Stimulated activated naive CD4-positive, alpha-beta T cell treated with Interleukin-2 at 50 U/mL for 16 hours (primary cell): ENCODE measurements around the gene ENOX1.

Source experiments
- DNase-seq: peaks from one replicate; lab custom pipeline; 2025; lab: John Stamatoyannopoulos, UW

The ENOX1 gene

DNA sequence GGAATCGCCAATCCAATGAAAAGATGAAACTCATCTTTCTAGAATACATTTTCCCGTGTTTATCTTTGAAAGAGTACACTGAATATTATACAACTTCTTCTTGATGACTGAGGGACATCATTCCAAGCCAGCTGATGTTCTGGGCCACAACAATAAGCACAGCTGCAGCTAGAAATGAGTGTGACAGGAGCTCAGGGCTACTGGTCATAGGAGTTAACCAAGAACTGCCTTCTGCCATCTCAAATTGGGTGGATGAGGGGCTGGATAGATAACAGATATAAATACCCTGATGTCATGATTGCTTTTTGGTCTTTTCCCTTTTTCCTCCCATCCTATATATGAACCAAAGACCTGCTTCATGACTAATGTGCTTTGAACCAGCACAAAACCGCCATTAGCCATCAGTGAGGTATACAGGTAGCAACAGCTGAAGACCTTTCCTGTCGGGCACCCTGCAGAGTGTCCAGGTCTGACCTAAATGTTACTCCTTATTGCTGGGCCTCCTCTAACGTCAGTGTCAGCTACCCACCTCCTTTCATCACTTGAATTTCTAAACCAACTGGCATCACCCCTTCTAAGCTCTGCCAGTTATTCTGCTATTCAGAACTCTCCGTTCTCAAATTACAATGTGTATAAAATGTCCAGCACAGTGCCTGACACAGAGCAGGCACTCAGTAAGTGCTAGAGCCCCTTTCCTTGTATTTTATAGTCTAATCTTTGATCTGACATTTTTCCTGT is 178.2 kb downstream of the ENOX1 start:
- DNase-seq, result no peak

DNA sequence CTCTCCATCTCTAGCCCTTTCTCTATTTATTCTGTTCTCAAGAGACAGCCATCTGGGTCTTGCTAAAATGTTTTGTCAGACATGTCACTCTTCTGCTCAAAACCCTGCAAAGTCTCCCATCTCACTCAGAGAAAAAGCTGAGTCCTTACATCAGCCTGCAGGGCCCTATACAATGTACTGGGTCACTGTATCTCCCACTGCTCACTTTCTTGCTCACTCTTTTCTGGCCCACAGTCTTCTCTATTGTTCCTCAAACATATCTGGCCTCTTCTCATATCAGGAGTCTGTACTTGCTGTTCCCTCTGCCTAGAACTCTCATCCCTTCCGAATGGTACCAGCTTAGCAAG is 189.2 kb downstream of the ENOX1 start:
- no peak for DNase-seq

GRCh38 chr13:43596924-43597598 is 189.7 kb downstream of the ENOX1 start:
- DNase-seq, result no peak

DNA sequence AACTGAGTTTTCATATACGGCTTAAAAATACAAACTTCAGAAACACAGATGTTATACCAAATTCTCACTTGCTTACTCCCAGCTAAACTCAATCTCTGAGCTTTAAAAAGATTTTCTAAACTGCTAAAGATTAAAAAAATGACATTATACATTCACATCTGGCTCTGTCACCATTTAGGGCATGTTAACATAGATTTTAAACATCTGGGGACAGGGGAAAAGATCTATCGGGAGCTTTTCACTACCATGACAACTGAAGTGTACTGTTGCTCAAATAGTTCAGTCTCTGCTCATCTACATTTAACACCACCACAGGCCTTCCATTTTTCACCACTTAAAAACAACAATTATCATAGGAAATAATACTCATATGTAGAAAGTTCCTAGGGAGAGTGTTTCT is 190.8 kb downstream of the ENOX1 start:
- no peak for DNase-seq

GRCh38 chr13:43587376-43587775 is 199.4 kb downstream of the ENOX1 start:
- DNase-seq, result no peak

GRCh38 chr13:43584751-43585150 is 202.0 kb downstream of the ENOX1 start:
- DNase-seq, result no peak

GRCh38 chr13:43583321-43583720 is 203.5 kb downstream of the ENOX1 start:
- no peak for DNase-seq

DNA sequence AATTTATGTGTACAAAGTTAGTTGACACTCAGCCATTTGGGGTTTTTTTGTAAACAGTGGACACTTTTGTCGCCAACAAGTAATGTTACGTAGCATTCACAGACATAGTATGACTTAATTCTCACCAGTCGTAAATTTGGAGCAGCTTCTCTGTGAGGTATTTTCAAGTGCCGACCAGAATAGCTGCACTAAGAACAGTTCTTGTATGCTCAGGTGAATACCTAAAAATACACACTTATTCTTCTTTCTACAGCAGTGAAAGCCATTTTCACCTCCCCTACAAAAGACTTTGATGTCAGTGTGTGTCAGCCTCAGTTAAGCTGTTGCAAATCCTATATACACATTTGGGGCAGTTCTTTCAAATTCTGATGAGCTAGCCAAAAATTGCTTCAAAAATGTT is 206.5 kb downstream of the ENOX1 start:
- DNase-seq, result no peak

- no peak for DNase-seq
These were observed 207.5 kb downstream of the ENOX1 start for GRCh38 chr13:43579321-43579720.

DNA sequence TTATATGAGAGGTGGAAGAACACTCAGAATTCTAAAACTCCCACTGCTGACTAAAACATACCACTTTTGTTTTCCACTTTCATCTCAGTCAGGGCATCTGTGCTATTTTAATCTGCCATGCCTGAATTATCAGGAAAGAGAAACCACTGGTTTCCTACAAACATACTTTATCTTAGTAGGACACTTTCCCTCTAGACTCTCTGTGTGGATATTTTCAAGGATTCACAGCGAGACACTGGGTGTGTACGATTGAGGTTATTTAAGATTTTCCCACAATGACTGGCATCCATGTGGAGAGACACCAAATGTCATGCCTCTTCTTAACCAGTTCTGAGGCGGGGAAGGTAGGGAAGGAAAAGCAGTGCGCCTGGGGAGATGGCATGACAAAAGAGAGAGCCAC is 212.2 kb downstream of the ENOX1 start:
- DNase-seq, result no peak

DNA sequence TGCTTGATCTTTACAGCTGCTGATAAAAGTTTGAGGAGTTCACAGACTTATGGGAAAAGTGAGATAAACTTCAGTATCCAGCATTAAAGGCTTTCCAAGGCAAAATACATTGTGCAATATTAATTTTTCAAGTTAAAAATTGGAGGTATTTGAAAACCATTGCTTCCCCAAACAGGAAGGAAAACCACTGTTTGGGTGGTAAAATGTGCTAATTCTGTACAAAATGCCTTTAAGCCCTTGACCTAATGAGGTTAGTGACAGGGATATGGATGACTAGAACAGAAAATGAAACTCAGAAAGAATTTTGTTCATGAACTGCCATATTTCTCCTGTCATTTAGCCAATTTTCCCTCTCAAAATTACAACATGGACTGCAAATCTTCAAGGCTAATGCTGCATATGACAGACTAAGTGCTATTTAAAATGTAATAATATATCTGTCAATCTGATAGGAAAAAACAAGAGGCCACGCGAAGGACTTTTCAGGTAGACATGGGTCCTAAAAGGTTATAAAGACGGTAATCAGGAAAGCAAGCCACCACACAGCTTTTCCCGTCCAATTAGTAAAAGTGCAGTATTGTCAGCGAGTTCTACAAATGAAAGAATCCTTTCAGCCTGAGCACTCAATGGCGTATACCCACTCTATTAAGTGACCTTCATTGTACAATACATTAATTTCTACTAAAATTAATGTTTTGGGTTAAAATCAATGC is 212.8 kb downstream of the ENOX1 start:
- DNase-seq, result no peak

DNA sequence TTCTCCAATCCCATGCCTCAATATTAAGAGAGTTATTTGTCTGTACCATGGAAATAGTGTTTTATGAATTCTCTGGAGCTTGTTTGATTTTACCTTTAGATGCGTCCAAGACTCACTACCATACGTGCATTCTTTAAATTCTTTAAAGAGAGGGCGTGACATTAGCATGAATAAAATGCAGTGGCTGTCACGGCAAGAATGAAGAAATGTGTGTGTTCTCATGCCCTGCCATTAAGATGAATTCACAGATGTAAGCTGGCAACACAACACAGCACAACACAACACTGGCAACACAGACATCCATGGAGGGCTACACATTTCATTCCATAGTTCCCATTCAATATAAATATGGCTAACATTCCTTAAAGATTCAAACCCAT is 213.4 kb downstream of the ENOX1 start:
- DNase-seq, result no peak

- DNase-seq, result no peak
These were observed 214.0 kb downstream of the ENOX1 start for GRCh38 chr13:43572656-43573360.

GRCh38 chr13:43569658-43570057 is 217.1 kb downstream of the ENOX1 start:
- no peak for DNase-seq

DNA sequence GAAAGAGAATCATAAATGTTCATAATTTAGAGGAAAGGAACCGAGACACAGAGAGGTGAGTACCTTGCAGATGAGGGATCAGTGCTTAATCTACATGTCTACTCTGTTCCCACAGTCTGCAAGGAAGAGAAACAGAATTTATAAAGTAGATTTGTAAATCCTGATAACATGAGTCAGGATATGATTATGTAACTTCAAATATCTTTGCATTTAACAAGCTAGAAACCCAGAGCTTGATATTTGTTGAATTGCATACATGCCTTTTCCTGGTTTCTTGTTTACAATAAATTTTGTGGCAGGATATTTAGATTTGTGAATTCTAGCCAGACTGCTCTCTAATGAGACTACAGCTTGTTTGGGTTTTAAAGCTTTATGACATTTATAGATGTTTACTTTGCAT is 219.2 kb downstream of the ENOX1 start:
- DNase-seq, result no peak

DNA sequence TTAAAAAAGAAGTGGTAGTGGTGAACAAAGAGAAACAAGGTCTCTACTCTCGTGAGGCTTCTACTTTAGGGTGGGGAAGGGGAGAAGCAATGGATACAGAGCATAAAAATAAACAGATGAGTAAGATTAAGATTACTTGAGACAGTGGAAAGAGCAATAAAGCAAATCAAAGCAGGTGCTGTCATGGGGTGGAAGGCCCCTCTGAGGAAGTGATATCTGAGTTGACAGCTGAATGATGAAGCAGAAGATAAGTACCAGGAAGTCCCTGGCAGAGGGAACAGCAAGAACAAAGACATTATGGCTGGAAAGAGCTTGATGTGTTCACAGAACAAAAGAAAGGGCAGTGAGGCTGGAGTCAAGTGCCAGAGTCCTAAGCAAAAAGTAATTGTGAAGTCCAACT is 221.8 kb downstream of the ENOX1 start:
- no peak for DNase-seq

GRCh38 chr13:43561081-43561480 is 225.7 kb downstream of the ENOX1 start:
- DNase-seq, result no peak

DNA sequence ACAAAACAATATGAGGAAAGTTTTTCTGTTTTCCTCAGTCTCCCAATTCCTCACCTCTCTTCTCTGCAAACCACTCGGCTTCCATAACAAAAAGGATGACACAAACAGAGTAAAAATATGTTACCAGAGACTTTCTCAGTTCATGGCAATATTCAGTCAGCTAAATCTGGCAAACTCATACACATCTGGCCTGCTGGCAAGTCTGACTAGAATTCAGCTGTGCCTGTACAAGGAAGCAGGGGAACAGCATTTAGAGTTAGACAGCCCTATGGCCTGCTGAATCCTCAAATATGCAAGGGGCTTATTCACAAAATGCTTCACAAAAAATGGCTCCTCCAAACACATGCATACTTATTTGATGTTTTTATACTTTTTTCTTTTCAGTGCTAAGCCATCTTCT is 227.8 kb downstream of the ENOX1 start:
- DNase-seq, result no peak

GRCh38 chr13:43558326-43558725 is 228.4 kb downstream of the ENOX1 start:
- DNase-seq, result no peak

- DNase-seq, result no peak
These were observed 231.1 kb downstream of the ENOX1 start for GRCh38 chr13:43555667-43556066.

- DNase-seq, result no peak
These were observed 234.8 kb downstream of the ENOX1 start for GRCh38 chr13:43551897-43552456.

DNA sequence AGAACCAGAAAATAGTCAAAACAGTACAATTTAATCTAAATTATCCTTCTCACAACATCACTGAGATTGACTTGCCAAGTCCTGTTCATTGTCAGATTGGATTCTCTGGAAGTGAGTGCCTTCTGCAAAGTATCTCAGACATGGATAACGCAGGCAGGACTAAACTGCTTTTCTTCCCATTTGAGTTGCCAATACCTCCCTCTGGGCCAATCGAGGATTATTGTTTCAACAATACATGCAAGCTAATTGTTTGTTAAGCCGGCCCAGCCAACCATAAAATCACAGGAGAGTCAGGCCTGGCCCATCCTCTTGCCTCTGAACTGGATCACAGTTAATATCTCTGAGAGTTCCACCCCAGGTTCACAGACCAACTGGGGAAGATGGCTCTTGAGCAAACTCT is 240.0 kb downstream of the ENOX1 start:
- no peak for DNase-seq
